Heart left ventricle (tissue), 13 donors: ENCODE data around the gene KCNQ2.

Source experiments
- POLR2A ChIP-seq, 2 donors: fragments of 450-650 bp; IDR thresholded peaks; one replicate each; pipeline ENCODE4 v1.6.1; 2017; ENCODE audit warnings: antibody characterized with exemption in 2 of 2, mild to moderate bottlenecking in 2 of 2, moderate library complexity in 2 of 2
- TF ChIP-seq, protein P1 (sequence below), 12 donors: fragments of 200-600 bp; sonication (generic) in 4 of 12; IDR thresholded peaks; one replicate each; pipeline versions ENCODE4 v1.5.0 to v1.8.0; 2018 to 2022; ENCODE audit warnings: antibody characterized with exemption in 12 of 12, mild to moderate bottlenecking in 5 of 12
- donor health status: ischemic (EF 13 %, LVEDD 7.1; RV severe dilation, severe dysfunction).
- donor health status: DM: no; HTN: yes; CAD: no.
- donor health status: DM: no; HTN: no; CAD: no.
- donor health status: ischemic (EF 25% LVEDD 6.9; RV normal size, moderate dysfunction).
- donor health status: ischemic (EF 25% LVEDD 5.7; RV mildly dilated, moderate dysfunction).
- donor health status: ischemic (EF 35%, LVEDD 5.7; RV mildly dilated, moderate dysfunction).
- donor health status: nonischemic (EF 11% LVEDD 7.7; RV severe dilation, severe dysfunction).
- donor health status: DM: yes; HTN: yes; CAD: no.
- donor health status: PGD.
- donor health status: ischemic (EF 29% LVEDD 5.4; RV normal size, mild dysfunction).
- donor health status: nonischemic (EF 23%, LVEDD 6.1; RV moderate dilation, normal function).

DNA sequence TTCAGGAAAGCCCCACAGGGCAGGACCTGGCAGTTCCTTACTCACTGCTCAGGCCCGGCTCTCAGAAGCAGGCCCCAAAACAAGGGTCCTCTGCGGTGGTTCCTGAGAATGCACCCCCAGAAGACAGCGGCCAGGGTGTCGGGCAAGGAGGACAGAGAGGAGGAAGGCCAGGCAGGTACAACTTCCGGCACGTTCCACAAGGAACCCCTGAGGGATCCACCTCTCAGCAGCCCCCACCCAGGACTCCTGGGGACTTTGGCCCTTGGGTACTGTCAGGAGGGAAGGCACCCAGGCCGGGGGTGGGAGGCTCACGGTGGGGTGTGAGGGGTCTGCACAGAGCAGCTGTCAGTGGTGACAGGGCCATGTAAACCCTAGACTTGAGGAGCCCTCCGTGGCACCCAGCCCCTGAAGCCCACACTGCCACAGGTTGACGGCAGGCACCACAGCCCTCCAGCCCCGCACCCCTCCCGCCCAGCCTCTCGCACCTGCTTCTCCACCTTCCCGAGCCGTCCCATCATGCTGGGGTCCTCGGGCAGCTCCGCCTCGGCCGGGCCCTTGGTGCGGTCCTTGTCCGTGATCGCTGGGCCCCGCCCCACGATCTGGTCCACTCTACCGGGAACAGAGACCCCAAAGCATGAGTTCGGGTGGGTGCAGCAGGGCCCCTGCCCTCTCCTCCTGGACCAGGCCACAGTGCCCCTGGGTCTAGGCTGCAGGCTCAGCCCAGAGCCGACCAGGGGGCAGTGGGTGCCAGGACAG lies 64.3 kb downstream of the KCNQ2 start:
- TF ChIP-seq, protein P1, sequence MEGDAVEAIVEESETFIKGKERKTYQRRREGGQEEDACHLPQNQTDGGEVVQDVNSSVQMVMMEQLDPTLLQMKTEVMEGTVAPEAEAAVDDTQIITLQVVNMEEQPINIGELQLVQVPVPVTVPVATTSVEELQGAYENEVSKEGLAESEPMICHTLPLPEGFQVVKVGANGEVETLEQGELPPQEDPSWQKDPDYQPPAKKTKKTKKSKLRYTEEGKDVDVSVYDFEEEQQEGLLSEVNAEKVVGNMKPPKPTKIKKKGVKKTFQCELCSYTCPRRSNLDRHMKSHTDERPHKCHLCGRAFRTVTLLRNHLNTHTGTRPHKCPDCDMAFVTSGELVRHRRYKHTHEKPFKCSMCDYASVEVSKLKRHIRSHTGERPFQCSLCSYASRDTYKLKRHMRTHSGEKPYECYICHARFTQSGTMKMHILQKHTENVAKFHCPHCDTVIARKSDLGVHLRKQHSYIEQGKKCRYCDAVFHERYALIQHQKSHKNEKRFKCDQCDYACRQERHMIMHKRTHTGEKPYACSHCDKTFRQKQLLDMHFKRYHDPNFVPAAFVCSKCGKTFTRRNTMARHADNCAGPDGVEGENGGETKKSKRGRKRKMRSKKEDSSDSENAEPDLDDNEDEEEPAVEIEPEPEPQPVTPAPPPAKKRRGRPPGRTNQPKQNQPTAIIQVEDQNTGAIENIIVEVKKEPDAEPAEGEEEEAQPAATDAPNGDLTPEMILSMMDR (IDR thresholded peaks at IDR 0.05) = no peak
- no peak for TF ChIP-seq POLR2A (IDR thresholded peaks at IDR 0.05)
